KMS-11 (cell line): ENCODE results near the gene CLSTN1.

Experiments used
- H2AFZ ChIP-seq: fragments of 200-600 bp; sonication (generic); 2 replicates; pipeline ENCODE4 v1.6.1; 2016; ENCODE audit warnings: antibody characterized with exemption, mixed run types, low read depth
- H3K27ac ChIP-seq: fragments of 200-600 bp; sonication (generic); 2 replicates; pipeline ENCODE4 v1.6.1; 2016; ENCODE audit warnings: mild to moderate bottlenecking, mixed run types
- H3K27me3 ChIP-seq: fragments of 200-600 bp; sonication (generic); 2 replicates; pipeline ENCODE4 v1.6.1; 2017; ENCODE audit warnings: mild to moderate bottlenecking, low read depth, mixed run types, moderate library complexity; ENCODE audit not compliant: insufficient read depth
- H3K36me3 ChIP-seq: fragments of 200-600 bp; sonication (generic); 2 replicates; pipeline ENCODE4 v1.6.1; 2017; ENCODE audit warnings: mild to moderate bottlenecking, mixed run types; ENCODE audit not compliant: insufficient read depth
- H3K4me1 ChIP-seq: fragments of 200-600 bp; sonication (generic); 2 replicates; pipeline ENCODE4 v1.6.1; 2016; ENCODE audit warnings: mild to moderate bottlenecking, low read depth, mixed run types; ENCODE audit not compliant: poor library complexity, severe bottlenecking
- H3K4me2 ChIP-seq: fragments of 200-600 bp; sonication (generic); 2 replicates; pipeline ENCODE4 v1.7.0; 2016; ENCODE audit warnings: mild to moderate bottlenecking, mixed run types
- H3K4me3 ChIP-seq: fragments of 200-600 bp; sonication (generic); IDR thresholded peaks from 2 replicates; pipeline ENCODE4 v1.6.1; 2017; ENCODE audit warnings: low read depth, low read length, mixed read lengths; ENCODE audit not compliant: insufficient read depth
- H3K79me2 ChIP-seq: fragments of 200-600 bp; sonication (generic); 2 replicates; pipeline ENCODE4 v1.6.1; 2016; ENCODE audit warnings: low read depth, mixed run types; ENCODE audit not compliant: insufficient read depth
- H3K9ac ChIP-seq: fragments of 200-600 bp; sonication (generic); 2 replicates; pipeline ENCODE4 v1.6.1; 2016; ENCODE audit warnings: mild to moderate bottlenecking, mixed run types
- H4K20me1 ChIP-seq: fragments of 200-600 bp; sonication (generic); 2 replicates; pipeline ENCODE4 v1.6.1; 2016; ENCODE audit warnings: mild to moderate bottlenecking, mixed run types; ENCODE audit not compliant: insufficient read depth
- TF ChIP-seq, protein P1 (sequence below): fragments of 200-600 bp; sonication (generic); conservative IDR thresholded peaks from 2 replicates; pipeline ENCODE4 v1.6.1; 2017; ENCODE audit warnings: low read depth, mild to moderate bottlenecking, antibody characterized with exemption, low read length, moderate library complexity, mixed read lengths

Gene CLSTN1

DNA sequence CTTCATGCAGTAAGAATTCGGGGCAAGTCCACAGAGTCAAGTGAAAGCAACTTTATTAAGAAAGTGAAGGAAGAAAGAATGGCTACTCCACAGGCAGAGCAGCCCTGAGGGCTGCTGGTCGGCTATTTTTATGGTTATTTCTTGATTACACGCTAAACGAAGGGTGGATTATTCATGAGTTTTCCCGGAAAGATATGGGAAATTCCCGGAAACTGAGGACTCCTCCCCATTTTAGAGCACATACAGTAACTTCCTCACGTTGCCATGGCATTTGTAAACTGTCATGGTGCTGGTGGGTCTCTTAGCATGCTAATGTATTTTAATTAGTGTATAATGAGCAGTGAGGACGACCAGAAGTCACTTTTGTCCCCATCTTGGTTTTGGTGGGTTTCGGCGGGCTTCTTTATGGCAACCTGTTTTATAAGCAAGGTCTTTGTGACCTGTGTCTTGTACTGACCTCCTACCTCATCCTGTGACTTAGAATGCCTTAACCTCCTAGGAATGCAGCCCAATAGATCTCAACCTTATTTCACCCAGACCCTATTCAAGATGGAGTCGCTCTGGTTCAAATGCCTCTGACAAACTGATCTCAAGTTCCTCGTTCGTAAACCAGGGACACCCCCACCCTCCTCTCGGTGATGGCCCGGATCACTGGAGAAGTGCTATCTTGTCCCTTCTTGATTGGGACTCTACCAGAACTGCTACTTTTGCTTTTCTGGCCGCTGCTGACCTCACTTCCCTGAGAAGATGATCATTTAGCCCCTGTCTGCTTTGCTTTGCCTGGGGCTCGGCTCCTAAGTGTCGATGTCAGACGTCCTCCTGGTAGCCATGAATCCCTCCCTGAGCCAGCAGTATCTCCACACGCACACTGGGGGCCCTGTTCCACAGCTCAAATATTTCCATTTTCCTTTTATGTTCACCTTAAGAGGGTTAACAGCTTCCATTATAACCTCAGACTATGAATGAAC is 48.8 kb downstream of the CLSTN1 start:
- no peaks in the 10 kb centered on the region for H4K20me1 ChIP-seq
- TF ChIP-seq, protein P1, sequence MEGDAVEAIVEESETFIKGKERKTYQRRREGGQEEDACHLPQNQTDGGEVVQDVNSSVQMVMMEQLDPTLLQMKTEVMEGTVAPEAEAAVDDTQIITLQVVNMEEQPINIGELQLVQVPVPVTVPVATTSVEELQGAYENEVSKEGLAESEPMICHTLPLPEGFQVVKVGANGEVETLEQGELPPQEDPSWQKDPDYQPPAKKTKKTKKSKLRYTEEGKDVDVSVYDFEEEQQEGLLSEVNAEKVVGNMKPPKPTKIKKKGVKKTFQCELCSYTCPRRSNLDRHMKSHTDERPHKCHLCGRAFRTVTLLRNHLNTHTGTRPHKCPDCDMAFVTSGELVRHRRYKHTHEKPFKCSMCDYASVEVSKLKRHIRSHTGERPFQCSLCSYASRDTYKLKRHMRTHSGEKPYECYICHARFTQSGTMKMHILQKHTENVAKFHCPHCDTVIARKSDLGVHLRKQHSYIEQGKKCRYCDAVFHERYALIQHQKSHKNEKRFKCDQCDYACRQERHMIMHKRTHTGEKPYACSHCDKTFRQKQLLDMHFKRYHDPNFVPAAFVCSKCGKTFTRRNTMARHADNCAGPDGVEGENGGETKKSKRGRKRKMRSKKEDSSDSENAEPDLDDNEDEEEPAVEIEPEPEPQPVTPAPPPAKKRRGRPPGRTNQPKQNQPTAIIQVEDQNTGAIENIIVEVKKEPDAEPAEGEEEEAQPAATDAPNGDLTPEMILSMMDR, result no peak
- H3K4me2 ChIP-seq, result no peak overlapping the region
- no peak overlapping the region for H2AFZ ChIP-seq
- H3K36me3 ChIP-seq, result no peaks in the 10 kb centered on the region; the same call in 1 of the 2 replicates
- H3K4me3 ChIP-seq, result no peak overlapping the region
- no peaks in the 10 kb centered on the region; the same call in 1 of the 2 replicates for H3K79me2 ChIP-seq
- no peak overlapping the region for H3K27ac ChIP-seq
- H3K9ac ChIP-seq, result no peak overlapping the region
- peaks cover 15% of the 10 kb centered on the region for H3K4me1 ChIP-seq
- H3K27me3 ChIP-seq, result no peaks in the 10 kb centered on the region

DNA sequence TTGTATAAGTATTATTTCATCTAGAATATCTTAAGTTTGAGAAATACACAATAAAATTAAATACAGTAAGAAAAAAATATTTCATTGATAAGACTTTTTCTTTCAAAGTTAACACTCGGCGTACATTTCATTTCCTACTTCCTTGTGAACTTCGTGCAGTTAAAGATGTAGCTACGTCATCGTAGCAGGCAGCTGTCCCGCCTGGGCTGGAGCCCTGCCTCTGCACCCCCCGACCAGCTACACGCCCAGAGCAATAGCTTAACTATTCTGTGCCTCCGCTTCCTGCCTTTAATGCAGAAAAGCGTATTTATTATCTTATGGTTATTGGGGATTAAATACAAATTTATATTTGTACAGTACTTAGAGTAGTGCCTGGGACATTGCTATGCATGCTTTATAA is 53.5 kb downstream of the CLSTN1 start:
- TF ChIP-seq, protein P1, result no peak
- no peak overlapping the region for H2AFZ ChIP-seq
- no peak overlapping the region for H3K9ac ChIP-seq
- no peak overlapping the region for H3K27ac ChIP-seq
- no peaks in the 10 kb centered on the region; the same call in 1 of the 2 replicates for H3K36me3 ChIP-seq
- no peak overlapping the region for H3K4me3 ChIP-seq
- peaks cover 9% of the 10 kb centered on the region; the same call in 1 of the 2 replicates for H3K79me2 ChIP-seq
- no peaks in the 10 kb centered on the region for H3K27me3 ChIP-seq
- no peaks in the 10 kb centered on the region for H3K4me1 ChIP-seq
- H3K4me2 ChIP-seq, result no peak overlapping the region
- no peaks in the 10 kb centered on the region for H4K20me1 ChIP-seq

DNA sequence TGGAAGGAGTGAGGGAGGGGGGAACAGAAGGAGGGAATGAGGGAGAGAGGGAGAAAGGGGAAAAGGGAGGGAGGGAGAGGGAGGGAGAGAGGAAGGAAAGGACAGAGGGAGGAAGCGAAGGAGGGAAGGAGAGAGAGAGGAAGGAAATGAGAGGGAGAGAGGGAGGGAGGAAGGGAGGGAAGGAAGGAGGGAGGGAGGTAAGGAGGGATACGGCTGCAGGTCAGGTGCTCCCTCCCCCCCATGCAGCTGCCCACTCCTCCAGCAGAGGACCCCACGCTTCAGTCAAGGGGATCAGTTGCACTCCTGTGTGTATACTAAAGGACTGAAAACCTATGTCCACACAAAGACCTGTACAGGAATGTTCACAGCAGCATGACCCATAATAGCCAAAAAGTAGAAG is 54.8 kb downstream of the CLSTN1 start:
- Histone ChIP-seq H3K27ac (no peak overlapping the region), H3K27me3 (no peaks in the 10 kb centered on the region), H3K4me2 (no peak overlapping the region), H3K79me2 (peaks cover 16% of the 10 kb centered on the region; the same call in 1 of the 2 replicates), H3K4me3 (no peak overlapping the region), H3K36me3 (no peaks in the 10 kb centered on the region; the same call in 1 of the 2 replicates), H3K9ac (no peak overlapping the region), H4K20me1 (no peaks in the 10 kb centered on the region), H2AFZ (no peak overlapping the region), H3K4me1 (no peaks in the 10 kb centered on the region)
- TF ChIP-seq, protein P1, result no peak

DNA sequence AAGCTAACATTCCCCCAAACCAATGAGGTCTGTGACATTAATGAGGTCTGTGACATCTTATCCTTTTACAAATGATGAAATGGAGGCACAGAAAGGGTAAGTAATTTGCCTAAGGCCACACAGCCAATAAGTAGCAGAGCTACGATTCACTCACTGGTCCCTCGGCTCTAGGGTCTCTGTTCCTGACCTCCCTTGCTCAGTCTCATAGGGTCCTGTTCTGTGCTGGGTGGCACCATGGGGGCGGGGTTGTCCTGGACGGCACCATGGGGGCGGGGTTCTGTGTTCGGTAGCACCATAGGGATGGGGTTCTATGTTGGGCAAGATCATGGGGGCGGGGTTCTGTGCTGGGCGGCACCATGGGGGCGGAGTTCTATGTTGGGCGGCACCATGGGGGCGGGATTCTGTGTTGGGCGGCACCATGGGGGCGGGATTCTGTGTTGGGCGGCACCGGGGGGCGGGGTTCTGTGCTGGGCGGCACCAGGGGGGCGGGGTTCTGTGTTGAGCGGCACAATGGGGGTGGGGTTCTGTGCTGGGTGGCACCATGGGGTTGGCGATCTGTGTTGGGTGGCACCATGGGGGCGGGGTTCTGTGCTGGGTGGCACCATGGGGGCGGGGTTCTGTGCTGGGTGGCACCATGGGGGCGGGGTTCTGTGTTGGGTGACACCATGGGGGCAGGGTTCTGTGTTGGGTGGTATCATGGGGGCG is 55.6 kb downstream of the CLSTN1 start:
- Histone ChIP-seq H4K20me1 (no peaks in the 10 kb centered on the region), H3K9ac (no peak overlapping the region), H3K36me3 (no peaks in the 10 kb centered on the region; the same call in 1 of the 2 replicates), H3K4me3 (no peak overlapping the region), H3K27ac (no peak overlapping the region), H3K79me2 (peaks cover 16% of the 10 kb centered on the region; the same call in 1 of the 2 replicates), H3K27me3 (no peaks in the 10 kb centered on the region), H3K4me2 (no peak overlapping the region), H2AFZ (no peak overlapping the region), H3K4me1 (no peaks in the 10 kb centered on the region)
- TF ChIP-seq, protein P1, result no peak
